Thoracic aorta (tissue), 2 donors: ENCODE results near the gene CCDC183. TPM values are rescaled to one million over a fixed set of nuclear protein-coding genes. Genes with fewer than 3 reads are reported as not detected.

Experiments
- ATAC-seq: fragments of 150-250 bp; one replicate; pipeline ENCODE4 v1.8.0; 2017; ENCODE audit warnings: low read depth; ENCODE audit not compliant: insufficient number of reproducible peaks, low FRiP score
- DNase-seq: peaks from one replicate; pipeline ENCODE4 v3.0.0-alpha.2; 2020; ENCODE audit warnings: low spot score
- H3K27ac ChIP-seq, 2 donors: fragments of 200-600 bp; sonication (generic); 1 replicate in 1 of 2; 2 replicates in 1 of 2; pipeline ENCODE4 v1.5.1; 2016; ENCODE audit warnings: mild to moderate bottlenecking in 2 of 2, moderate library complexity in 2 of 2
- H3K27me3 ChIP-seq: fragments of 200-600 bp; sonication (generic); replicated peaks from 2 replicates; pipeline ENCODE4 v1.6.0; 2016; ENCODE audit warnings: mild to moderate bottlenecking; ENCODE audit not compliant: insufficient read depth
- H3K36me3 ChIP-seq: fragments of 200-600 bp; sonication (generic); one replicate; pipeline ENCODE4 v1.5.1; 2016
- H3K4me1 ChIP-seq, 2 donors: fragments of 200-600 bp; sonication (generic); 1 replicate in 1 of 2; 2 replicates in 1 of 2; pipeline versions ENCODE4 v1.5.1 to v1.6.0; 2016; ENCODE audit warnings: low read depth in 2 of 2, mild to moderate bottlenecking in 1 of 2; ENCODE audit not compliant: control insufficient read depth in 1 of 2
- H3K4me3 ChIP-seq: fragments of 200-600 bp; sonication (generic); 2 replicates; pipeline ENCODE4 v1.5.1; 2016; ENCODE audit warnings: mild to moderate bottlenecking
- H3K9me3 ChIP-seq: fragments of 200-600 bp; sonication (generic); 2 replicates; pipeline ENCODE4 v1.5.1; 2016
- CTCF ChIP-seq: fragments of 200-600 bp; sonication (generic); IDR thresholded peaks from one replicate; pipeline ENCODE4 v1.5.1; 2019; ENCODE audit warnings: antibody characterized with exemption
- total RNA-seq, 2 donors: library from RNA; depleted of rRNA; stranded (reverse); fragments of >200 nt; gene quantifications; one replicate each; pipeline versions ENCODE4 v1.1.0 to v1.2.3, GENCODE V29; 2016

CCDC183 gene
- total RNA-seq, 2 donors from 2014 or later: 0.68 to 0.71 TPM

GRCh38 chr9:136748666-136749611 lies 47.2 kb upstream of the CCDC183 start:
- Histone ChIP-seq H3K4me3 (no peak overlapping the region), H3K36me3 (no peaks in the 10 kb centered on the region), H3K27me3 (no peaks in the 10 kb centered on the region), H3K9me3 (peaks cover 11% of the 10 kb centered on the region), H3K4me1 (no peaks in the 10 kb centered on the region), H3K27ac (no peak overlapping the region)
- no peak for TF ChIP-seq CTCF
- DNase-seq (no peak), ATAC-seq (no peak)

DNA sequence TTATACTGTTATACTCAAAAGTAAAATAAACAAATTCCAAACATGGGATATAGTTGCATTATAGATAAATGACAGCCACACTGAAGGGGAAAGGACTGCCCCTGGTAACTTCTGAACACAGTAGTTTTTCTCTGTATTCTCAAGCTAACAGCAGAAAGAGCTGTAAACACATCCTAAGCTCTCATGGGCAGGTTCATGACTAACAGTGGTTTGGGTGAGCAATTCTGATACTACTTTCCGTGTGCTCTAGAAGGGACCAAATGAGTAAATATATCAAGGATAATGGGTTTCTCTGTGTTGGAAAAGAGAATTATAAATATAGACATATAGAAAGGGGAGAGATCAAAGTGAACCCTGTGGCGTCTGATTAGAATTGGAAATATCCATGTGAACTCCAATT lies 45.6 kb upstream of the CCDC183 start:
- no peak for DNase-seq
- TF ChIP-seq CTCF: no peak
- no peak overlapping the region for H3K4me3 ChIP-seq
- peaks cover 11% of the 10 kb centered on the region for H3K9me3 ChIP-seq
- H3K4me1 ChIP-seq: no peaks in the 10 kb centered on the region
- no peaks in the 10 kb centered on the region for H3K36me3 ChIP-seq
- ATAC-seq: no peak
- H3K27ac ChIP-seq: no peak overlapping the region
- H3K27me3 ChIP-seq: no peaks in the 10 kb centered on the region

GRCh38 chr9:136751244-136751643 lies 44.9 kb upstream of the CCDC183 start:
- H3K27me3 ChIP-seq: no peaks in the 10 kb centered on the region
- ATAC-seq: no peak
- DNase-seq: no peak
- H3K4me1 ChIP-seq: no peaks in the 10 kb centered on the region
- no peak overlapping the region for H3K27ac ChIP-seq
- H3K9me3 ChIP-seq: peaks cover 11% of the 10 kb centered on the region
- H3K36me3 ChIP-seq: no peaks in the 10 kb centered on the region
- no peak for TF ChIP-seq CTCF
- no peak overlapping the region for H3K4me3 ChIP-seq

DNA sequence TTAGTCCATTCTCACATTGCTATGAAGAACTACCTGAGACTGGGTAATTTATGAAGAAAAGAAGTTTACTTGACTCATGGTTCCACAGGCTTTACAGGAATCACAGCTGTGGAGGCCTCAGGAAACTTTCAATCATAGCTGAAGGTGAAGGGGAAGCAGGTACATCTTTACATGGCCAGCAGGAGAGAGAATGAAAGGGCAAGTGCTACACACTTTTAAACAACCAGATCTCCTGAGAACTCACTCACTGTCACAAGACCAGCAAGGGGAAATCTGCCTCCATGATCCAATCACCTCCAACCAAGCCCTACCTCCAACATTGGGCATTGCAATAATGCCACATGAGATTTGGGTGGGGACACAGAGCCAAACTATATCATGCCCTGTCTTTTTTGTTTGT lies 44.3 kb upstream of the CCDC183 start:
- Histone ChIP-seq H3K9me3 (peaks cover 11% of the 10 kb centered on the region), H3K4me3 (no peak overlapping the region), H3K27ac (no peak overlapping the region), H3K4me1 (no peaks in the 10 kb centered on the region), H3K27me3 (no peaks in the 10 kb centered on the region), H3K36me3 (no peaks in the 10 kb centered on the region)
- ATAC-seq: no peak
- no peak for TF ChIP-seq CTCF
- no peak for DNase-seq

- no peak for ATAC-seq
- Histone ChIP-seq H3K4me3 (no peak overlapping the region), H3K27me3 (no peaks in the 10 kb centered on the region), H3K9me3 (peaks cover 11% of the 10 kb centered on the region), H3K4me1 (no peaks in the 10 kb centered on the region), H3K27ac (no peak overlapping the region), H3K36me3 (no peaks in the 10 kb centered on the region)
- DNase-seq: no peak
- TF ChIP-seq CTCF: no peak
These were observed 42.6 kb upstream of the CCDC183 start for GRCh38 chr9:136753371-136754058.
